ENCODE data around the gene SPAST.
"Not testable (repeated sequence)": the region's sequence is repeated elsewhere in the genome, so short reads cannot be mapped to it uniquely, and the experiment has no call there.

The SPAST gene, protein sequence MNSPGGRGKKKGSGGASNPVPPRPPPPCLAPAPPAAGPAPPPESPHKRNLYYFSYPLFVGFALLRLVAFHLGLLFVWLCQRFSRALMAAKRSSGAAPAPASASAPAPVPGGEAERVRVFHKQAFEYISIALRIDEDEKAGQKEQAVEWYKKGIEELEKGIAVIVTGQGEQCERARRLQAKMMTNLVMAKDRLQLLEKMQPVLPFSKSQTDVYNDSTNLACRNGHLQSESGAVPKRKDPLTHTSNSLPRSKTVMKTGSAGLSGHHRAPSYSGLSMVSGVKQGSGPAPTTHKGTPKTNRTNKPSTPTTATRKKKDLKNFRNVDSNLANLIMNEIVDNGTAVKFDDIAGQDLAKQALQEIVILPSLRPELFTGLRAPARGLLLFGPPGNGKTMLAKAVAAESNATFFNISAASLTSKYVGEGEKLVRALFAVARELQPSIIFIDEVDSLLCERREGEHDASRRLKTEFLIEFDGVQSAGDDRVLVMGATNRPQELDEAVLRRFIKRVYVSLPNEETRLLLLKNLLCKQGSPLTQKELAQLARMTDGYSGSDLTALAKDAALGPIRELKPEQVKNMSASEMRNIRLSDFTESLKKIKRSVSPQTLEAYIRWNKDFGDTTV

DNA sequence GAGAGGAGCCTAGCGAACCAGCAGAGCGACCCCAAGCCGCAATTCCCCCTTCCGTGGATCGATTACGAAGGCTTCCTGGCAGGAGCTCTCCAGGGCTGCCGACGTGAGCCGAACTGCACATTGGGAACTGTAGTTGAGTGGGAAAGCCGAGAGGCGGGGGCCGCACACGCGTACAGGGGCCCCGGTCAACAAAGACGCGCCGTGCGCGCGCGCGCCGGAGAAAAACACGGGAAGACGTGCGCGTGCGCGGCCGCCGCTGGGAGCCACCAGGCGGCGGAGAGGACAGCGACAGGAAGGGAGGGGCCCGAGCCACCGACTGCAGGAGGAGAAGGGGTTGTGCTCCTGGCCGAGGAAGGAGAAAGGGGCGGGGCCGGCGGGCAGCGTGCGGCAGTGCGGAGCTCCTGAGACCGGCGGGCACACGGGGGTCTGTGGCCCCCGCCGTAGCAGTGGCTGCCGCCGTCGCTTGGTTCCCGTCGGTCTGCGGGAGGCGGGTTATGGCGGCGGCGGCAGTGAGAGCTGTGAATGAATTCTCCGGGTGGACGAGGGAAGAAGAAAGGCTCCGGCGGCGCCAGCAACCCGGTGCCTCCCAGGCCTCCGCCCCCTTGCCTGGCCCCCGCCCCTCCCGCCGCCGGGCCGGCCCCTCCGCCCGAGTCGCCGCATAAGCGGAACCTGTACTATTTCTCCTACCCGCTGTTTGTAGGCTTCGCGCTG is at the start of gene SPAST:
SPAST (plus strand) TSS at position 247 of the 711 bp plus-strand sequence; CDS start at position 523, 276 bp downstream.
- DNase-seq: peak; percentile 97

DNA sequence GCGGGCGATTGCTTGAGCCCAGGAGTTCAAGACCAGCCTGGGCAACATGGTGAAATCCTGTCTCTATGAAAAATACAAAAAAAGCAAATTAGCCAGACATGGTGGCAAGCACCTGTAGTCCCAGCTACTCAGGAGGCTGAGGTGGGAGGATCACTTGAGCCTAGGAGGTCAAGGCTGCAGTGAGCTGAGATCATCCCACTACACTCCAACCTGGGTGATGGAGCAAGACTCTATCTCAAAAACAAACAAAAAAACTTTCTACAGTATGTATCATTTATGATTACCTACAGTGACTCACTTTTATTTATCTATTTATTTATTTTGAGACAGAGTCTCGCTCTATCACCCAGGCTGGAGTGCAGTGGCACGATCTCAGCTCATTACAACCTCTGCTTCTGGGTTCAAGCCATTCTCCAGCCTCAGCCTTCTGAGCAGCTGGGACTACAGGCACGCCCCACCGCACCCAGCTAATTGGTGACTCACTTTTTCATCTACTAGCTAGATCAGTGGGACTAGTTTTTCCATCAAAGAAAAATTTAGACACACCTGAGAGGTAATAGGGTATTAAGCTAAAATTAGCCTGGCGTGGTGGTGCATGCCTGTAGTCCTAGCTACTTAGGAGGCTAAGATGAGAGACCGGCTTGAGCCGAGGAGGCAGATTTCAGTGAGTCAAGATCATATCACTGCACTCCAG is 44.4 kb upstream of the SPAST start:
- DNase-seq: not testable (repeated sequence)

DNA sequence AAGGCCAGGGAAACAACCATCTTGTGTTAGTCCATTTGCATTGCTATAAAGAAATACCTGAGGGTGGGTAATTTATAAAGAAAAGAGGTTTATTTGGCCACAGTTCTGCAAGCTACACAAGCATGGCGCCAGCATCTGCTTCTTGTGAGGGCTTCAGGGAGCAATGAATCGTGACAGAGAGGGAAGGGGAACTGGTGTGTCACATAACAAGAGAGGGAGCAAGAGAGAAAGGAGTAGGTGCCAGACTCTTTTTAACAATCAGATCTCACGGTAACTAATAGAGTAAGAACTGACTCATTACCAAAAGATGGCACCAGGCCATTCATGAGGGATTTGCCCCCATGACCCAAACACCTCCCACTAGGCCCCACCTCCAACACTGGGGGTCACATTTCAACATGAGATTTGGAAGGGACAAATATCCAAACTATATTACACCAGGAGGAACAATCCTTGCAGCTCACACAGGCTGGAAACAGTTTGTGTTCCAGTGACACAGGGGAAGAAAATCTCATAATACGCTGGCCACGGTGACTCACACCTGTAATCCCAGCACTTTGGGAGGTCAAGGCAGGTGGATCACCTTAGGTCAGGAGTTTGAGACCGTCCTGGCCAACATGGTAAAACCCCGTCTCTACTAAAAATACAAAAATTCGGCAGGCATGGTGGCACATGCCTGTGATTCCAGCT is 29.0 kb upstream of the SPAST start:
- not testable (repeated sequence) for DNase-seq

DNA sequence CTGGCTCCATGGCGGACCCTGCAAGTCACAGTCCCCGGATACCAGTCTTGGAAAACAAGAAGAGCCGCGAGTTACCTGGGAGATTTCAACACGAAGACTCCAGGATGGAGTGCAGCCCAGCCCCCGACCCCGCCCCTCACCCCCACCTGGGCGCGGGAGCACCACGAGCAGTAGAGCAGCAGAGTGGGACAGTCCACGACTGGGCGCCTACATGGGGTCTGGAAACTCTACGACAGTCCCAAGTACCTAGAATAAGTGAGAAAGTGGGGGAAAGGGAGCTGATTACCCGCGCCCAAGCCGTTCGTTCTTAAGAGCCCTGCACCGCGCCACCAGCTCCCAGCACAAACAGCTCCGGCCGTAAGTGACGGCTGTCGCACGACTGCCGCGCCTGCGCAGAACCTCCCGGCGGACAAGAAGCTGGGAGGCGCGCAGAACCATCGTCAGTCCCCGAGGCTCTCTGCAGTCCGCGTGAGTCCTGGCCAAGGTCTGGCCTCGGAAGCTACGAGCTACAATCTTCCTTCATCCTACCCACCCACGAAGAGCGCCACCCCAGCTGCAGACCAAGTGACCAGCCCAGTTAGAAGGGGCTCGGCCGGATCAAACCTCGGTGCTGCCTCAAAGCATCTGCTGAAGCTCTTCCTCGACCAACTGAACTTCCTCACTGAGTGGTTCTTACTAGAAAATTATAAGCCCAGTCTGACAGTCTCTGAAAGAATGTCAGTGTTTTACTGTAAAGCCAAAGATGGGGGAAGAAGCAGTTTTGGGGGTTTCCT is 23.7 kb upstream of the SPAST start, which contains the start of gene DPY30:
DPY30 (minus strand) TSS at position 359 of the 773 bp plus-strand sequence; CDS start at position 10, 349 bp downstream.
- DNase-seq: peak; percentile 87

DNA sequence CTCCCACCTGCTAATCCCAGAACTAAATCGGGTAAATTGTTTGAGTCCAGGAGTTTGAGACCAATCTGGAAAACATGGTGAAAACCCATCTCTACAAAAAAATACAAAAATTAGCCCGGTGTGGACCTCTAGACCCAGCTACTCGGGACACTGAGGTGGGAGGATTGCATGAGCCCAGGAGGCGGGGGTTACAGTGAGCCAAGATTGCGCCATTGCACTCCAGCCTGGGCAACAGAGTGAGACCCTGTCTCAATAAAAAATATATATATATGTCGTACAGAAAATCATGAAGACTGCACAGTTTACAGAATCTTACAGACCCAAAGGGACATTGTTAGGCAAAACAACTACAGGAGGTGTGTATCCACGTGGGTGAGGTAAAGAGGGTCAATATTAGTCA is 19.8 kb upstream of the SPAST start:
- DNase-seq: no peak

DNA sequence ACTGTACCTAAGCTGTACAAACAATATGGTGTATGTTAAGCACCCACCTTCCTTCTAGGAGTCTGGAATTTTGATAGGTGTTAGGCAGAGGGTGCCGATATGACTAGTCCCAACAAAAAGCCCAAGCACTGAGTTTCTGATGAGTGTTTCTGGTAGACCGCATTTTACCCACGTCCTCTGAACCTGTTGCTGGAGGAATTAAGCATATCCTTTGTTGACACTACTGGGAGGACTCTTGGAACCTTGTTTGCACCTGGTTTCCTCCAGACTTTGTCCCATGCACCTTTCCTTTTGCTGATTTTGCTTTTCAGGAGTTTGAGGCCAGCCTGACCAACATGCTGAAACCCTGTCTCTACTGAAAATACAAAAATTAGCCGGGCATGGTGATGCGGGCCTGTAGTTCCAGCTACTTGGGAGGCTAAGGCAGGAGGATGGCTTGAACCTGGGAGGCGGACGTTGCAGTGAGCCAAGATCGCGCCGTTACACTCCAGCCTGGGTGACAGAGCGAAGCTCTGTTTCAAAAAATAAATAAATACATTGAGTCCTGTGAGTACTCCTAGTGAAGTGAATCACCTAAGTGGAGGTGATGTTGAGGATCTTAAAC is 11.4 kb upstream of the SPAST start:
- no peak for DNase-seq

DNA sequence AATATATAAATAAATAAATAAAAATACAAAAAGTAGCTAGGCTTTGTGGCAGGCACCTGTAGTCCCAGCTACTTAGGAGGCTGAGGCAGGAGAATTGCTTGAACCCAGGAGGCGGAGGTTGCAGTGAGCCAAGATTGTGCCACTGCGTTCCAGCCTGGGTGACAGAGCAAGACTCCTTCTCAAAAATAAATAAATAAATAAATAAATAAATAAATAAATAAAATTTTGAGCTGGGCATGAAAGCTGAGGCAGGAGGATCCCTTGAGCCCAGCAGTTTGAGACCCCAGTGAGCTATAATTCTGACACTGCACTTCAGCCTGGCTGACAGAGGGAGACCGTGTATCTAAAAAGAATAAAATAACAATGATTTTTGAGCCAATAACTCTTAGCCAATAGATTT is 8.8 kb upstream of the SPAST start:
- DNase-seq: not testable (repeated sequence)

DNA sequence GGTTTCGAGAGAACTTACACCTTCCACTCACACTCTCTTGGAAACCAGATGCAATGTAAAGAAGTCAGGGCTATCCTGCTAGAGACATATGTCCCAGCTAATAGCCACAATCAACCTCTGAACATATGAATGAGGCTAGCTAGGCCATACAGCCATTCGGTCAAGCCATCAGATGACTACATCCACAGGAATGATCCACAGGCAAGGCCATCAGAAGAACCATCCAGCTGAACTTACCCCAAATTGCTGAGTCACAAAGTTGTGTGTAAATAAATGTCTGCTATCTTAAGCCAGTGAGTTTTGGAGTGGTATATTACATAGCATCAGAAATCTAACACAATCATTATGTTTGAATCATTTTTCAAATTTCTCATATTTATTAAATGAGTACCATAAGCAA is 5.2 kb upstream of the SPAST start:
- no peak for DNase-seq

DNA sequence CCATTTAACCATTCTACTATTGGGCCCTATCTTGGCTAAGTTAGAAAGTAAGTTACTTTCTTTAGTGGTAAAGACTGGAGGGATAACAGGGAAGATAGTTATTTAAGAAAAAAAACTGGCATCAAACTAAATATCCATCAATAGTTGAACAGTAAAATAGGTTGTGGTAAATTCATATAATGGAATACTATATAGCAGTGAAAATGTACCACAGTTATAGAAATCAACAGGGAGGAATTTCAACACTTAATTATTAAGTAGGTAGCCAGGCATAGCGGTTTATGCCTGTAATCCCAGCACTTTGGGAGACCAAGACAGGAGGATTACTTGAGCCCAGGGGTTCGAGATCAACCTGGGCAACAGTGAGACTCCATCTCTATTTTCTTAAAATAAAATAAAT is 3.1 kb upstream of the SPAST start:
- DNase-seq: no peak

DNA sequence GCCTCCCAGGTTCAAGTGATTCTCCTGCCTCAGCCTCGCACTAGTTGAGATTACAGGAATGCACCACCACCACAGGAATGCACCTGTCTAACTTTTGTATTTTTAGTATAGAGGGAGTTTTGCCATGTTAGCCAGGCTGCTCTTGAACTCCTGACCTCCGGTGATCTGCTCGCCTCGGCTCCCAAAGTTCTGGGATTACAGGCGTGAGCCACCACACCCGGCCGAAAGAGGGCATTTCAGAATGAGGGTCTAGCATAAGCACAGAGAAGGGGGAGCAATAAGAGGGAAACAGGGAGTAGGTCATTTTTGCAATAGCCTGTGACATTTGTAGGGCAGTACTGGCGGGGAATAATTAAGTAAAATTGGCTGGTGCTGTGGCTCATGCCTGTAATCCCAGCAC is 1.9 kb upstream of the SPAST start:
- DNase-seq: no peak

DNA sequence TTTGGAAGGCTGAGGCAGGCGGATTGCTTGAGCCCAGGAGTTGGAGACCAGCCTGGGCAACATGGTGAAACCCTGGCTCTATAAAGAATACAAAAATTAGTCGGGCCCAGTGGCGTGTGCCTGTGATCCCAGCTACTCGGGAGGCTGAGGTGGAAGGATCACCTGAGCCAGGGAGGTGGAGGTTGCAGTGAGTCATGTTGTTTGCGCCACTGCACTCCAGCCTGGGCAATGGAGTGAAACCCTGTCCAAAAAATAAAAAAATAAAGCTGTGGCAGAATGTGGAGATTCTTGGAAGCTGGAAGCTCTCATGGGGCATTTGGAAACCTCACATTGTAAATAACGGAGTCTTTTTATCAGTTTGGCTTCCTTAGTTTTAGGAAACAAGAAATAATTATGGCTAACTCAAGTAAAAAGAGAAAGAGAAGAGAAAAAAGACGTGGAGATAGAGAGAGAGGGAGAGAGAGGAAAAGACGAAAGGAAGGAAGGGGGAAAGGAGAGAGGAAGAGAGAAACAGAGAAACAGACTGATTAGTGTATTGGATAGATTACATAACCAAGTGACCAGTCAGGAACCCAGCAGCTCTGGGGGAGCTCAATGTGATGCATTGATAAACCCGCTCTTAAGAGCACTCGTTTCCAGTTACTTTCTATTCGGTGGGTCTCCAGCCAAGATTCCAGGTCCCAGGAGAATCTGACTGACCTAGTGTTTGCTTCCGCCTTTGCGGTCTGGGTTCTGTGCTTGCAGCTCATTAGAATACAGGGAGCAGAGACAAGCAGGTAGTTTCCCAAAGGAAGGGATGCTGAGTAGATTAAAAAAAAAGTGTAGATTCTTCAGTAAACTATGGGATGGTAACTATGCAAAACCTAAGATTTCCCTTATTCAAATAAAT is 1.1 kb upstream of the SPAST start:
- peak; percentile 39 for DNase-seq

DNA sequence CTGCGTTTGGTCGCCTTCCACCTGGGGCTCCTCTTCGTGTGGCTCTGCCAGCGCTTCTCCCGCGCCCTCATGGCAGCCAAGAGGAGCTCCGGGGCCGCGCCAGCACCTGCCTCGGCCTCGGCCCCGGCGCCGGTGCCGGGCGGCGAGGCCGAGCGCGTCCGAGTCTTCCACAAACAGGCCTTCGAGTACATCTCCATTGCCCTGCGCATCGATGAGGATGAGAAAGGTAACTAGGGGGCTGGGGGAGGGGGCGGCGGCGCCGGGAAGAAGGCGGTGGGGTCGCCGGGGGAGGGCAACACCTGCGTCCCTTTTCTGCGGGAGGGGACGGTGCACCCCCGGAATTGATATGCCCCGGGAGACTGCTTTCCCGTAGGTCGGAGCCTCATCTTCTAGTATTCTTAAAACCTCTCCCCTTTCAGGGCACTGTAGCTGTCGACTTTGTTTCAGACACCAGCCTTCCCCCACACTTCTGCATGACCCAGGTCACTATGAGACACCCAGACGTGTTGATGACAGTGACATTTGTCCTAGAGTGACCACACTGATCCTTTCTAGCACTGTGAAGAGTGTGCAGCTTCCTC is 755 bp downstream of the SPAST start:
- DNase-seq: peak; percentile 23

DNA sequence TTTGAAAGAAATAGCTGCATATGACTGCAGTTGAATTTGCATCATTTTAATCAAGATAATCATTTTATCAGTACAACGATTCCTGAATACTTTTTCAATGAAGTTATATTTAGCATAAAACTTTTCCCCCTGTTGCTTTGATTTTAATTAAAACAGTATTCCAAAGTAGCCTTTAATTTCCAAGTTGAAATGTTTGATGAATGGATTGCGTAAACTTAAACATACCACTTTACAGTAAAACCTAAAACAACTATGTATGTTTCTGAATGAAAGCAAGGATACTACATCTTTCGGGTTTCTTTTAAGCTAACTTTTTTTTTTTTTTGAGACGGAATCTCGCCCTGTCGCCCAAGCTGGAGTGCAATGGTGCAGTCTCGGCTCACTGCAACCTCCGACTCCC is 1.4 kb downstream of the SPAST start:
- no peak for DNase-seq

DNA sequence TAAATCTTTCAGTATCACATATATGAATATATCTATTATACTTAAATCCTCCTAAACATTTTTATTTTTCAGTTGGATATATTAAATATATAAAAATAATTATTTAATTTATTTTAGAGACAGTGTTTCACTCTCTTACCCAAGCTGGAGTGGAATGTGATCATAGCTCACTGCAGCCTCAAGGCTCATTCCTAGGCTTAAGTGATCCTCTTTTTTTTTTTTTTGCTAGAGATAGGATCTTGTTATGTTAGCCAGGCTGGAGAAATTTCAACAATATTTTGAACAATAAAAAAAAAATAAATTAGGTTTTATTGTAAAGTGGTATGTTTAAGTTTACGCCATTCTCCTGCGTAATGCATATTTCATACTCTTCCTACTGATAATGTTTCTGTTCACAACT is 4.2 kb downstream of the SPAST start:
- DNase-seq: no peak

DNA sequence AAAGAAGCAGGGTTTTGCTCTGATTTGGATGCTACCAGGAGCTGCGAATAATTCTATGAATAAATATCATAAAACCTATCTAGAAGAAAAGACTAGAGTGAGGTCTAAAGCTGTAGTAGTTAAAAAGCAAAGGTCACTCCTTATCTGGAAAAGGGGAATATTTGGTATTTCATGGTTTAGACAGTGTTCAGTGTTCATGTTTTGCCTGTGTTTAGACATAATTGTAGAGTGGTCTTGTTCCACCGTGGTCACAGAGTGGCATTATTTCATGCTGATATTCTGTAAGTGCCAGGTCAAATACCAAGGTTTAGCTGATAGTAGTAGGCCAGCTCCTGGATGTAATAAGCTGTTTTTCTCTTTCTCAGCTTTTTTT is 10.8 kb downstream of the SPAST start:
- DNase-seq: no peak

DNA sequence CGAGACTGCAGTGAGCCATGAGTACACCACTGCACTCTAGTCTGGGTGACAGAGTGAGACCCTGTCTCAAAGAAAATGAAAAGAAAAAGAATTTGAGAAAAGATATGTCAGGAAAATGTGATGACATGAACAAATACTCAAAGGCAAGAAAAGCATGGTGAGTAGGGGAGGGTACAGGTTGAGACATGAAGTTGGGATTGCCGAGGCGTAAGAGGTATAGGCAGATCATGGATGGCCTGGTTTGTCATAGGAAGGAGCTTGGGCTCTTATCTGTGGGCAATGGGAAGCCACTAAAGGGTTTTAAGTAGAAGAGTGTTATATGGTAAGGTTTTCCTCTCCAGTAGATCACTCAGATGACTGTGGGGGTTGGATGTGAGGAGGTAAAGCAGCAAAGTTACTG is 32.3 kb downstream of the SPAST start:
- no peak for DNase-seq

DNA sequence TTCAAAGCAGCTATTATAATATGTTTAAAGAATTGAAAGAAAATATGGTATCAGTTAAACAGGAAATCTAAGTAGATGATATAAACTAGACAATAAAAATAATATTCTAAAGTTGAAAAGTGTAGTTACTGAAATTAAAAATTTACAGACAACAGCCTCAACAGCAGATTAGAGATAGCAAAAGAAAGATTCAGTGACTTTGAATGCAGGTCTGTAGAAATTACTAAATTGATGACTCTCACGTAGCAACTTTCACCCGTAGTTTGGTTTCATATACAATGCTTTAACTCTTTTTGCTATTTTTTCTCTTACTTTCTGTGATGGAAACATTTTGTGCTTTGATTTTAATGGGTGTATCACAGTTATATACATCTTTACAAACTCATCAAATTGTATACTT is 44.8 kb downstream of the SPAST start:
- DNase-seq: no peak

DNA sequence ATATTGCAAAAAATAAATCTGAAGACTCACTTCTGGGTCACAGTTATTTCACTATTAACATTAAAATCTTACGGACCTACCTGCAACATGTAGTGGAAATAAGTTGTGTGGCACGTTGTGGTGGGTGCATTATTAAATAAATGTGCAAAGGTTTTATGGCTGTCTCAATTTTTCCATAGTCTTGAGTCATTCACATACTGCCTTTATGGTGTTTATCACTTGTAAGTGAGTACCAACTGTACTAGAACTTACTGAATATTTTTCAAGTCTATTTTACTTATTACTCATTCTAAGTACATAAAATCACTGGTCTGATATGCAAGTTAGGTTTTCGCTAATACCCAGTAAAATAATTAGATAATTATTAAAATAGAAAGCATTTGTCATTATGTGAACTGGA is 54.7 kb downstream of the SPAST start:
- no peak for DNase-seq

DNA sequence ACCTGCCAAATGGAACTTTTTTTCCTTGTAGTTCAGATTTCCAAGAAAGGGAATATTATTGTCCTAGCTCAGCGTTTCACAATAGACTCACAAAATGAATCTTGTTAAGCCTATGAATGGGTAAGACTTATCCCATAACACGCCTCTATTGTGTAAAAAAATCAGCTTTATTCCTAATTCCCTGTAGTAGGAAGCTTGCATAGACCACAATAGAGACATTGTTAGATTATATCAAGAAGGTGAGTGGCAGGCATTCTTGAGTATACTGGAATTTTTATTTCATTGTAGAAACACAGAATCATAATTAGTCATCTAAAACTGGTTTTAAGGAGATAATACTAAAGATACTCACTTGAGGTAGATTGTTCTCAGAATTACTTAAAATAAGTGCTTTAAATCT is 55.8 kb downstream of the SPAST start:
- DNase-seq: no peak

DNA sequence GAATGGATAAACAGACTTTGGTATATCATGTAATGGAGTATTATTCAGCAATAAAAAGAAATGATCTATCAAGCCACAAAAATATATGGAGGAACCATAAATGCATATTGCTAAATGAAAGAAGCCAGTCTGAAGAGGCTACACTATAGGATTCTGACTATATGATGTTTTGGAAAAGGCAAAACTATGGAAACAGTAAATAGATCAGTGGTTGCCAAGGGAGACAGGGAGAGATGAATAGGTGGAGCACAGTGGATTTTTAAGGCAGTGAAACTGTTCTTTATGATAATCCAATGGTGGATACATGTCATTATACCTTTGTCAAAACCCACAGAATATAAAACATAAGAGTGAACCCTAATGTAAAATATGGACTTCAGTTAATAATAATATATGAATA is 61.3 kb downstream of the SPAST start:
- DNase-seq: no peak
